ENCODE data around the gene SLC18A2.
"Not testable (repeated sequence)": the region's sequence is repeated elsewhere in the genome, so short reads cannot be mapped to it uniquely, and the experiment has no call there.

The SLC18A2 gene

DNA sequence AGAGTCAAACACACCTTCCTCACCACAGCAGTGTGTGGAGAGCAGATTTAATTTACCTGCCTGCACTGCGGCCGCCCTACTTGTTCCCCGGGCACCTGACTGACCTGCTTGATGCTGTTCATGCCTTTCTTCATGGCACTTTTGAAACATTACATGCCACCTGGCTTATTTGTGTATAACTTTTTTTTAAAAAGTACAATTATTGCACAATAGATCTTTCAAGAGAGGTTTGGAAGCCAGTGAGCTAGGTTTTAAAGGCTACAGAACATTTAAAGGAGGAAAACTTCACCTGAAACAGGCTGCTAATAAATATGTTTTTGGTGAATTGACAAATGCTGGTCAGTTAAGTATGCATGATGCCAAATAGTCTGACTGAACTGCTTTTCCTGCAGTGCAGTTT lies 33.1 kb downstream of the SLC18A2 start:
- TF ChIP-seq, protein P1, sequence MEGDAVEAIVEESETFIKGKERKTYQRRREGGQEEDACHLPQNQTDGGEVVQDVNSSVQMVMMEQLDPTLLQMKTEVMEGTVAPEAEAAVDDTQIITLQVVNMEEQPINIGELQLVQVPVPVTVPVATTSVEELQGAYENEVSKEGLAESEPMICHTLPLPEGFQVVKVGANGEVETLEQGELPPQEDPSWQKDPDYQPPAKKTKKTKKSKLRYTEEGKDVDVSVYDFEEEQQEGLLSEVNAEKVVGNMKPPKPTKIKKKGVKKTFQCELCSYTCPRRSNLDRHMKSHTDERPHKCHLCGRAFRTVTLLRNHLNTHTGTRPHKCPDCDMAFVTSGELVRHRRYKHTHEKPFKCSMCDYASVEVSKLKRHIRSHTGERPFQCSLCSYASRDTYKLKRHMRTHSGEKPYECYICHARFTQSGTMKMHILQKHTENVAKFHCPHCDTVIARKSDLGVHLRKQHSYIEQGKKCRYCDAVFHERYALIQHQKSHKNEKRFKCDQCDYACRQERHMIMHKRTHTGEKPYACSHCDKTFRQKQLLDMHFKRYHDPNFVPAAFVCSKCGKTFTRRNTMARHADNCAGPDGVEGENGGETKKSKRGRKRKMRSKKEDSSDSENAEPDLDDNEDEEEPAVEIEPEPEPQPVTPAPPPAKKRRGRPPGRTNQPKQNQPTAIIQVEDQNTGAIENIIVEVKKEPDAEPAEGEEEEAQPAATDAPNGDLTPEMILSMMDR (IDR thresholded peaks at IDR 0.05) = no peak
- TF ChIP-seq ZFX (IDR thresholded peaks at IDR 0.05; ENCODE audit: borderline replicate concordance) = no peak

DNA sequence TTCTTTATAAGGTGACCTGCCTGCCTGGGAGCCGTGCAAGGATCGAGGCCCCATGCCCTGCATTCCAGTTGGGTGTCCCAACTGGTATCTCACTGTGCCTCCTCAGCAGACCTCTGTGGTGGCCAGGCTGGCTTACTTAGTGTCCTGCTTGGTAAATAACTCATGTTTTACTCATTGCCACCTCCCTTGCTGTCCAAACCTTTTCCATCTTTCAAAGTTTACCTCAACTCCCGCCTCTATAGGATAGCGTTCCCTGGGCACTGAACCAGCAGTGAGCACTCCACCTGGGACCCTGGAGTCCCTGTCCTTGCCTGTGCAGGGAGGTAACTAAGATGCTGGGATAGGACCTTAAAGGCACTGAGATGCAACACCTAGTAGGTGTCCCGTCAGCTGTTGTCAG lies 33.6 kb downstream of the SLC18A2 start:
- no peak for TF ChIP-seq ZFX (IDR thresholded peaks at IDR 0.05; ENCODE audit: borderline replicate concordance)
- TF ChIP-seq, protein P1 (IDR thresholded peaks at IDR 0.05) = no peak
- H3K27ac ChIP-seq = no peak overlapping the region

More for the DNA sequence above, 33.1 kb downstream of the SLC18A2 start:
- no peak overlapping the region for H3K27ac ChIP-seq

DNA sequence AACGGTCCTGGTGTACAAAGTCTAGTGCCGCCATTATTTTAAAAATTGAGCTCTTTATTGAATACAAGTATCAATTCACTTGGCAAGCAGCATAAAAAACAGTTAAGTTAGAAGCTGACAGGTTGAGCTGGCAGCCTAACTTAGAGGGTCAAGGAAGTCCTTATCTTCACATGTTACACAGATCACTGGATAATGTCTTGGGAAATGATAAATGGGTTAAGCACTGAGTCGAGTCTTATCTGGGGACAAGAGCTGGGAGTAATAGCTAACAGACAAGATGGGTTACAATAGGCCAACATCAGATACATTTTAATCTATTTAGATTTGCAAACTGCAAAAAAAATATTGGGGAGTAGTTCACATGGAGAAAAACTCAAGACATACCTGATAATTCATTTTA lies 34.2 kb downstream of the SLC18A2 start:
- no peak overlapping the region for H3K27ac ChIP-seq
- TF ChIP-seq, protein P1 (IDR thresholded peaks at IDR 0.05) = no peak
- TF ChIP-seq ZFX (IDR thresholded peaks at IDR 0.05; ENCODE audit: borderline replicate concordance) = no peak

DNA sequence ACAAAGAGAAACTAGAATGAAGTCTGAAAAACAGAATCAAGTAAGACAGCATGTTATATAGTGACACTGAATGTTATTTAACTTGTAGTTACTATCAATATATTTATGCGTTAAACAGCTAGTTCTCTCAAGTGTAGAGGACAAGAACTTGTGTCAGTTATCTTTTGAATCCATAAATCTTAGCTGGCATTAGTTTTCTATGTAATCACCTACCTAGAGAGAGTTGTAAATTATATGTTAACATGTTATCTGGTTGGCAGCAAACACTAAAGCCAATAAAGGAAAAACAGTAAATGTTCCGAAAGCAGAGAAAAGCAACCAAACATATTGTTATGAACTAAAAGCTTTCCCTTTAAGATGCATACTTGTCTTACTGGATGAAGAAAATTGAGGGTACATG lies 36.8 kb downstream of the SLC18A2 start:
- H3K27ac ChIP-seq = no peak overlapping the region
- TF ChIP-seq ZFX (IDR thresholded peaks at IDR 0.05; ENCODE audit: borderline replicate concordance) = no peak
- TF ChIP-seq, protein P1 (IDR thresholded peaks at IDR 0.05) = no peak

DNA sequence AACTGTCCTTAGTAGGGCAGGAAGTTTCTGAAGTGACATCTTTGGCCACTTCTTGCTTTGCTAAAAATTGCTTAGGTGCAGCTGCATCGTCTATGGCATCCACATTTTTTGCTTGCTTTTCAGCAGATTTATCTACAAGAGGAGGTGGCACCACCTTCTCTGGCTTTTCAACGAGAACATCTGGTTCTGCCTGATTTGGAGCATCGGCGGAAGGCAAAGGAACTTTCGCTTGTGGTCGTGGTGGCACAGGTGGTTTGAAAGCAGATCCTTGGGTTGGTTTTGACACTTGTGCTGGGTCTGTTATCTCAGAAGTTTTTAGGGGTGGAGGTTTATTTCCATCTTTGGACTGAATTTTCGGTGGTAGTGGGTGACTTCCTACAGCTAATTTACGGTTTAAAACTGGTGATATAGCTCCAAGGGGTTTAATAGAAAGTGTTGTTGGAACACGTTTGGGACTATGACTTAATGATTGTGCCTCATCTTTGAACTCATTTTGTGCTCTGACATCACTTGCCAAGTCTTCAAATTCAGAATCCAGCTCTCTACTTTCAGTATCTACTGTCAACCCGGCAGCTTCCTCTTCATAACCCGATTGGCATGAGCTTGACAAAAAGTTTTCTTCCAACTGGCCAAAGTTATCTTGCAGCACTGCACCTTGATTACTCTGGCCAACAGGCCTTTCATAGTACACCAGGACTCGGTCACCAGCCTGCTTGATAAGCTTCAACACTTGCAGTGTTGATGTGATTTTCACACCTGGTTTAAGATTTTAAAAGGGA lies 44.0 kb downstream of the SLC18A2 start:
- TF ChIP-seq, protein P1 (IDR thresholded peaks at IDR 0.05) = no peak
- no peak for TF ChIP-seq ZFX (IDR thresholded peaks at IDR 0.05; ENCODE audit: borderline replicate concordance)
- H3K27ac ChIP-seq = no peak overlapping the region

DNA sequence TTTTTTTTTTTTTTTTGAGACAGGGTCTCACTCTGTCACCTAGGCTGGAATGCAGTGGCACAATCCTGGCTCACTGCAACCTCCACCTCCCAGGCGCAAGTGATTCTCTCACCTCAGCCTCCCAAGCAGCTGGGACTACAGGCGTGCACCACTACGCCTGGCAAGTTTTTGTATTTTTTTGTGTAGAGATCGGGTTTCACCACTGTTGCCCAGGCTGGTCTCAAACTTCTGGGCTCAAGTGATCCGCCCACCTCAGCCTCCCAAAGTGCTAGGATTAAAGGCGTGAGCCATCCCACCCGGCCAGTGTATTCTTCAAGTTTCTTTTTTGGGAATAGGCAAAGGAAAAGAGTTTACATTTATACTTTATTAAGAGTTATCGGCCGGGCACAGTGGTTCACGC lies 50.0 kb downstream of the SLC18A2 start:
- not testable (repeated sequence) for H3K27ac ChIP-seq

DNA sequence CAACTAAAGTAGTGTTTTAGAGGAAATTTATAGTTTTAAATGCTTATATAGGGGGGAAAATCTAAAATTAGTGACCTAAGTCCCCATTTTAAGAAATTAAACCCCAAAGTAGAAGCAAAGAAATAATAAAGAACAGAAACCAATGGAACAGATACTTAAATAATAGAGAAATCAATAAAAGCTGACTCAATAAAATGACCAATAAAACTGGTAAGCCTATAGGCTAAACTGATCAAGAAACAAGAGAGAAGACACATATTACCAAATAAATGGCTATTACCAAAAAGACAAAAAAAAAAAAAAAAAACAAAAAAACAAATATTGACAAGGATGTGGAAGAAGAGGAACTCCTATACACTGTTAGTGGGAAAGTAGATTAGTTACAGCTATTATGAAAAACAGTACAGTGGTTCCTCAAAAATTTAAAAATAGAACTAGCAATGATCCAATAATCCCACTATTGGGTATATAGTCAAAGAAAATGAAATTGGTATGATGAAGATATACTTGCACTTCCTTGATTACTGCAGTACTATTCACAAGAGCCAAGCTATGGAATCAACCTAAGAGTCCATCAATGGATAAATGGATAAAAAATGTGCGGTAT lies 53.2 kb downstream of the SLC18A2 start:
- no peak overlapping the region for H3K27ac ChIP-seq
- TF ChIP-seq, protein P1 (IDR thresholded peaks at IDR 0.05) = no peak
- TF ChIP-seq ZFX (IDR thresholded peaks at IDR 0.05; ENCODE audit: borderline replicate concordance) = no peak

Measured in 22Rv1 (cell line).